ENCODE data around the gene LMAN2.

The LMAN2 gene

DNA sequence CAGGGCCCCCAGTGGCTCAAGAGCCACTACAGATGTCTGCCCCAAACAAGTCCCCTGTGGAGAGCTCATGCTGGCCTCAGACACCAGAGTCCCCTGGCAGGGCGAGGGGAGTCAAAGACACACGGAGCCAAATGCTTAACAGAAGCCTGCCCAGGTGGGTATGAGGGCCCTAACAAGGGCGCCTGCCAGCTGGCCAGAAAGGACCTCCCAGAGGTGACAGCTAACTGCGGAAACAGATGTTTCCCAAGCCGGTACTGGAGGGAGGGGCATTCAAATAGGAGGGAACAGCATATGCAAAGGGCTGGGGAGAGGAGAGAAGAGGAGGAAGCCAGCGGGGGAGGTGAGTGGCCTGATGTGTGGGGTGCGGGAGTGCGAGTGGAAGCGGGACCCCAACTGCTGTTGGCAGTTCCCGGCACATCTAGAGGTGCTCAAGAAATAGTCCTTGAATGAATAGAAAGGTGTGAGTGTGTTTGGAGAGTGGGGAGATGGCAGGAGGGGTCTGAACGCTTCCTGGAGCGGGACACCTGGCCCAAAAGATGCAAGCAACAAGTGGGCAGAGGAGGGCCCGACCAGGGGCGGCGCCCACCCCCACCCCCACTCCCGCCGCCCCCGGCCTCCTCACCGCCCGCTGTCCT is 40.6 kb downstream of the LMAN2 start:
- H2BK15ac ChIP-seq (ENCODE audit: low read depth, poor library complexity, severe bottlenecking) = no peak overlapping the region
- 16% methylated on average over 13 of the region's 20 CpGs for whole genome bisulfite sequencing
- H3K14ac ChIP-seq (ENCODE audit: low read length in 2 of 2) = no peak overlapping the region
- H2BK120ac ChIP-seq (ENCODE audit: low read depth, low read length) = no peak overlapping the region
- no peaks in the 10 kb centered on the region for H3K27me3 ChIP-seq (ENCODE audit: control insufficient read depth in 1 of 2, insufficient read depth in 1 of 2, low read length in 2 of 2)
- peaks cover 41% of the 10 kb centered on the region for H3K79me1 ChIP-seq (replicated peaks; ENCODE audit: low read length, poor library complexity, severe bottlenecking)
- H2AFZ ChIP-seq (ENCODE audit: low read depth, low read length) = no peak overlapping the region
- peak overlapping the region; percentile 88 for H3K4me2 ChIP-seq (ENCODE audit: low read length, poor library complexity, severe bottlenecking)
- peak; percentile 43 for DNase-seq
- H3K9ac ChIP-seq (ENCODE audit: low read length) = peak overlapping the region; percentile 13
- no peak overlapping the region for H2BK5ac ChIP-seq (ENCODE audit: low read depth, low read length, poor library complexity, severe bottlenecking)
- no peak overlapping the region for H2AK5ac ChIP-seq (ENCODE audit: low read length, severe bottlenecking)
- H3K23ac ChIP-seq (ENCODE audit: low read length in 2 of 2) = no peak overlapping the region
- no peak overlapping the region for H2BK12ac ChIP-seq (ENCODE audit: low read length in 2 of 2)
- no peaks in the 10 kb centered on the region for H3K9me3 ChIP-seq (ENCODE audit: control insufficient read depth, low read length)
- no peak overlapping the region for H3K4ac ChIP-seq (ENCODE audit: low read depth in 1 of 2, low read length in 2 of 2)
- no peak overlapping the region for H3K18ac ChIP-seq (ENCODE audit: low read depth in 1 of 2, low read length in 2 of 2)
- no peak overlapping the region for H3K27ac ChIP-seq (ENCODE audit: low read length, poor library complexity, severe bottlenecking)
- no peak overlapping the region for H4K8ac ChIP-seq (ENCODE audit: low read length)
- H3K4me1 ChIP-seq (ENCODE audit: control insufficient read depth, insufficient read depth, low read depth, low read length) = peaks cover 30% of the 10 kb centered on the region
- peaks cover 16 to 34% of the 10 kb centered on the region in 2 experiments for H3K36me3 ChIP-seq (ENCODE audit: control insufficient read depth in 1 of 2, insufficient read depth in 2 of 2, low read depth in 1 of 2, low read length in 2 of 2)
- H3K4me3 ChIP-seq (ENCODE audit: insufficient read depth in 1 of 2, low read depth in 1 of 2, low read length in 2 of 2) = peak overlapping the region; percentile 19 to 61
- H4K91ac ChIP-seq (ENCODE audit: low read length) = no peak overlapping the region

GRCh38 chr5:177310332-177310731 is 41.1 kb downstream of the LMAN2 start:
- peaks cover 41% of the 10 kb centered on the region for H3K79me1 ChIP-seq (replicated peaks; ENCODE audit: low read length, poor library complexity, severe bottlenecking)
- no peak overlapping the region for H2AFZ ChIP-seq (ENCODE audit: low read depth, low read length)
- WGBS = 94% methylated on average over 13 of the region's 13 CpGs
- H2BK15ac ChIP-seq (ENCODE audit: low read depth, poor library complexity, severe bottlenecking) = no peak overlapping the region
- no peaks in the 10 kb centered on the region for H3K27me3 ChIP-seq (ENCODE audit: control insufficient read depth in 1 of 2, insufficient read depth in 1 of 2, low read length in 2 of 2)
- H3K4ac ChIP-seq (ENCODE audit: low read depth in 1 of 2, low read length in 2 of 2) = no peak overlapping the region
- H3K4me1 ChIP-seq (ENCODE audit: control insufficient read depth, insufficient read depth, low read depth, low read length) = peaks cover 30% of the 10 kb centered on the region
- no peak overlapping the region for H3K14ac ChIP-seq (ENCODE audit: low read length in 2 of 2)
- H3K36me3 ChIP-seq (ENCODE audit: control insufficient read depth in 1 of 2, insufficient read depth in 2 of 2, low read depth in 1 of 2, low read length in 2 of 2) = peaks cover 22 to 36% of the 10 kb centered on the region in 2 experiments
- H3K9ac ChIP-seq (ENCODE audit: low read length) = peak overlapping the region; percentile 13
- H3K9me3 ChIP-seq (ENCODE audit: control insufficient read depth, low read length) = no peaks in the 10 kb centered on the region
- no peak overlapping the region for H2AK5ac ChIP-seq (ENCODE audit: low read length, severe bottlenecking)
- peak overlapping the region; percentile 3 for H4K8ac ChIP-seq (ENCODE audit: low read length)
- no peak overlapping the region for H3K18ac ChIP-seq (ENCODE audit: low read depth in 1 of 2, low read length in 2 of 2)
- H4K91ac ChIP-seq (ENCODE audit: low read length) = no peak overlapping the region
- H2BK120ac ChIP-seq (ENCODE audit: low read depth, low read length) = no peak overlapping the region
- H2BK5ac ChIP-seq (ENCODE audit: low read depth, low read length, poor library complexity, severe bottlenecking) = no peak overlapping the region
- no peak overlapping the region for H3K4me3 ChIP-seq (ENCODE audit: insufficient read depth in 1 of 2, low read depth in 1 of 2, low read length in 2 of 2)
- H3K27ac ChIP-seq (ENCODE audit: low read length, poor library complexity, severe bottlenecking) = no peak overlapping the region
- no peak overlapping the region for H3K4me2 ChIP-seq (ENCODE audit: low read length, poor library complexity, severe bottlenecking)
- no peak overlapping the region for H3K23ac ChIP-seq (ENCODE audit: low read length in 2 of 2)
- no peak overlapping the region for H2BK12ac ChIP-seq (ENCODE audit: low read length in 2 of 2)
- no peak for DNase-seq

- no peak overlapping the region for H2BK5ac ChIP-seq (ENCODE audit: low read depth, low read length, poor library complexity, severe bottlenecking)
- WGBS = 88% methylated on average over 9 of the region's 10 CpGs
- H3K4me3 ChIP-seq (ENCODE audit: insufficient read depth in 1 of 2, low read depth in 1 of 2, low read length in 2 of 2) = no peak overlapping the region
- no peak overlapping the region for H2BK120ac ChIP-seq (ENCODE audit: low read depth, low read length)
- H3K27me3 ChIP-seq (ENCODE audit: control insufficient read depth in 1 of 2, insufficient read depth in 1 of 2, low read length in 2 of 2) = no peaks in the 10 kb centered on the region
- H4K8ac ChIP-seq (ENCODE audit: low read length) = no peak overlapping the region
- no peak overlapping the region for H3K23ac ChIP-seq (ENCODE audit: low read length in 2 of 2)
- H3K14ac ChIP-seq (ENCODE audit: low read length in 2 of 2) = no peak overlapping the region
- peak overlapping the region; percentile 11 for H2AK5ac ChIP-seq (ENCODE audit: low read length, severe bottlenecking)
- H3K36me3 ChIP-seq (ENCODE audit: control insufficient read depth in 1 of 2, insufficient read depth in 2 of 2, low read depth in 1 of 2, low read length in 2 of 2) = peaks cover 29 to 36% of the 10 kb centered on the region in 2 experiments
- peak; percentile 75 for DNase-seq
- no peak overlapping the region for H2BK15ac ChIP-seq (ENCODE audit: low read depth, poor library complexity, severe bottlenecking)
- no peak overlapping the region for H2AFZ ChIP-seq (ENCODE audit: low read depth, low read length)
- H3K27ac ChIP-seq (ENCODE audit: low read length, poor library complexity, severe bottlenecking) = no peak overlapping the region
- peaks cover 35% of the 10 kb centered on the region for H3K79me1 ChIP-seq (replicated peaks; ENCODE audit: low read length, poor library complexity, severe bottlenecking)
- H3K18ac ChIP-seq (ENCODE audit: low read depth in 1 of 2, low read length in 2 of 2) = no peak overlapping the region
- H3K4me2 ChIP-seq (ENCODE audit: low read length, poor library complexity, severe bottlenecking) = no peak overlapping the region
- no peak overlapping the region for H3K9ac ChIP-seq (ENCODE audit: low read length)
- H3K4ac ChIP-seq (ENCODE audit: low read depth in 1 of 2, low read length in 2 of 2) = no peak overlapping the region
- no peak overlapping the region for H2BK12ac ChIP-seq (ENCODE audit: low read length in 2 of 2)
- H4K91ac ChIP-seq (ENCODE audit: low read length) = no peak overlapping the region
- H3K9me3 ChIP-seq (ENCODE audit: control insufficient read depth, low read length) = no peaks in the 10 kb centered on the region
- H3K4me1 ChIP-seq (ENCODE audit: control insufficient read depth, insufficient read depth, low read depth, low read length) = peaks cover 33% of the 10 kb centered on the region
These were observed 41.9 kb downstream of the LMAN2 start for GRCh38 chr5:177309351-177310191.

DNA sequence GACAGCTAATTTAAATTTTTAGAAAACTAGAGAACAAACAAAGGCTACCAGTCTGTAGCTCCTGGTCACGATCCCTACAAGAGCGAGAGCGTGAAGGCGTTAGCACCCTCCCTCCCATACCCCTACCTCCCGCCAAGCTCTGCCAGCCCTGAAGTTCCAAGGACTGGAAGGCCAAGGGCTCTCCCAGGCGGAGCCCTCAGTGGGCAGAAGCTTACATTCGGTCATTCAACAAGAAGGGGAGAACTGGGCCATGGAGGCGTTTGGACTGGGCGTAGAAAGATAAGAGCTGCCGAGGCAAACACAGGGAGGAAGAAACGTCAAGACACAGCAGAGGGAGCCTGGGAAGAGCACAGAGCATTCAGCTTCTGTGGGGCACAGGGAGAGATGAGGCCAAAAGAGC is 42.7 kb downstream of the LMAN2 start:
- H2BK120ac ChIP-seq (ENCODE audit: low read depth, low read length) = no peak overlapping the region
- no peak overlapping the region for H2AFZ ChIP-seq (ENCODE audit: low read depth, low read length)
- no peak overlapping the region for H2AK5ac ChIP-seq (ENCODE audit: low read length, severe bottlenecking)
- no peak for DNase-seq
- no peak overlapping the region for H2BK12ac ChIP-seq (ENCODE audit: low read length in 2 of 2)
- no peaks in the 10 kb centered on the region for H3K9me3 ChIP-seq (ENCODE audit: control insufficient read depth, low read length)
- no peak overlapping the region for H3K9ac ChIP-seq (ENCODE audit: low read length)
- H2BK15ac ChIP-seq (ENCODE audit: low read depth, poor library complexity, severe bottlenecking) = no peak overlapping the region
- H2BK5ac ChIP-seq (ENCODE audit: low read depth, low read length, poor library complexity, severe bottlenecking) = no peak overlapping the region
- no peak overlapping the region for H3K14ac ChIP-seq (ENCODE audit: low read length in 2 of 2)
- H3K79me1 ChIP-seq (replicated peaks; ENCODE audit: low read length, poor library complexity, severe bottlenecking) = peaks cover 28% of the 10 kb centered on the region
- no peaks in the 10 kb centered on the region for H3K27me3 ChIP-seq (ENCODE audit: control insufficient read depth in 1 of 2, insufficient read depth in 1 of 2, low read length in 2 of 2)
- H3K4me1 ChIP-seq (ENCODE audit: control insufficient read depth, insufficient read depth, low read depth, low read length) = peaks cover 33% of the 10 kb centered on the region
- H4K91ac ChIP-seq (ENCODE audit: low read length) = peak overlapping the region; percentile 20
- H3K23ac ChIP-seq (ENCODE audit: low read length in 2 of 2) = no peak overlapping the region
- H4K8ac ChIP-seq (ENCODE audit: low read length) = no peak overlapping the region
- no peak overlapping the region for H3K18ac ChIP-seq (ENCODE audit: low read depth in 1 of 2, low read length in 2 of 2)
- H3K4me2 ChIP-seq (ENCODE audit: low read length, poor library complexity, severe bottlenecking) = no peak overlapping the region
- H3K4ac ChIP-seq (ENCODE audit: low read depth in 1 of 2, low read length in 2 of 2) = no peak overlapping the region
- H3K36me3 ChIP-seq (ENCODE audit: control insufficient read depth in 1 of 2, insufficient read depth in 2 of 2, low read depth in 1 of 2, low read length in 2 of 2) = peaks cover 29 to 36% of the 10 kb centered on the region in 2 experiments
- no peak overlapping the region for H3K4me3 ChIP-seq (ENCODE audit: insufficient read depth in 1 of 2, low read depth in 1 of 2, low read length in 2 of 2)
- no peak overlapping the region for H3K27ac ChIP-seq (ENCODE audit: low read length, poor library complexity, severe bottlenecking)
- 96% methylated on average over 11 of the region's 11 CpGs for WGBS
